Right lung (tissue), 5 donors: ENCODE data around the gene ZFC3H1. TPM values are rescaled to one million over a fixed set of nuclear protein-coding genes. Genes with fewer than 3 reads are reported as not detected.
"Not testable (repeated sequence)": the region's sequence is repeated elsewhere in the genome, so short reads cannot be mapped to it uniquely, and the experiment has no call there.

Experiments
- DNase-seq, 2 donors: peaks; one replicate each; pipeline ENCODE4 v3.0.0-alpha.2; 2013
- polyA plus RNA-seq, 5 donors: library from polyadenylated mRNA; unstranded; fragments of 120-200 nt; gene quantifications; one replicate each; pipeline versions ENCODE4 v1.2.1 to v1.2.3, GENCODE V29; 2013; ENCODE audit warnings: inconsistent platforms in 1 of 5, low replicate concordance in 1 of 5; ENCODE audit not compliant: insufficient read length in 5 of 5, insufficient read depth in 1 of 5

The ZFC3H1 gene
- polyA plus RNA-seq, 5 donors: 60.0 to 93.6 (median 87.6) TPM

DNA sequence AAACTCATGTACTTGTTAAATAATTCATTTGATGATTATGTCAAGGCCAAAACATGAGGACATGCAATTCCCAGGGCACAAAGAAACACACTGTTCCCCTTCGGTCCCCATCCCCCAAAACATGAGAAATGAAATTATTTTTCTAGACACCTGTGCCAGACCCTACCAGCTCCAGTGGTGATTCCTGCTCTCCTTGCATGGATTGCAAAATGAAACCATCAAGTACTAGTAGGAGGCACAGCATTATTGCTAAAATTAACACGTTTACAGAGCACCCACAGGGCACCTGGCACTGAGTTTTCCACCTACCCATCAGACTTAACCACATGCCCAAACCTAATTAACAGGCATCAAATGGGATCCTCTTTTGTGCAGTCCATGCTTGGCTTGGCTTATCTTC lies 76.6 kb downstream of the ZFC3H1 start:
- no peak for DNase-seq

DNA sequence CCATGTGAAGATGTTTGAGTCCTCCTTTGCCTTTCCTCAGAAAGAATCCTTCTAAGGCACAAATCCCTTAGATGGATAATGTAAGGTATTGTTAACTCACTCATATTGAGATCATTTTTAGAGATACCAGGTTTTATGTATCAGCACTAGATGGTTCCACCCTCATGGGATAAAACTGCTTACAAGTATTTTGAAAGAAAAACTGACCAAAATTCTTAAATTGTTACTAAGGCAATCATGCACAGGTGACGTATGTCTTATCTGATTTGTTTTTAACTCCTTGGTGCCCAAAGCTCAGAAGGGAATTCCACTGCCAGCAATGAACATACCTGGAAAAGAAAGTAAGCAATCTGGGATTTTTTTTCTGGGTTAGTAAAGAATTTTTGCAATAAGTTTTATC lies 78.4 kb downstream of the ZFC3H1 start:
- no peak for DNase-seq

DNA sequence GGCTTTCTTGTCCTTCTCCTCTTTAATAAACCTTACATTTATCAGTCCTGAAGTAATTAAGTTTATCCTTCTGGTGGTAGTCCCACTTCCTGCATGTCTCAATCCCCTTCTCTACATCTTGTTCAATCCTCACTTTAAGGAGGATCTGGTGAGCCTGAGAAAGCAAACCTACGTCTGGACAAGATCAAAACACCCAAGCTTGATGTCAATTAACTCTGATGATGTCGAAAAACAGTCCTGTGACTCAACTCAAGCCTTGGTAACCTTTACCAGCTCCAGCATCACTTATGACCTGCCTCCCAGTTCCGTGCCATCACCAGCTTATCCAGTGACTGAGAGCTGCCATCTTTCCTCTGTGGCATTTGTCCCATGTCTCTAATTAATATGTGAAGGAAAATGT lies 79.3 kb downstream of the ZFC3H1 start:
- DNase-seq: no peak

DNA sequence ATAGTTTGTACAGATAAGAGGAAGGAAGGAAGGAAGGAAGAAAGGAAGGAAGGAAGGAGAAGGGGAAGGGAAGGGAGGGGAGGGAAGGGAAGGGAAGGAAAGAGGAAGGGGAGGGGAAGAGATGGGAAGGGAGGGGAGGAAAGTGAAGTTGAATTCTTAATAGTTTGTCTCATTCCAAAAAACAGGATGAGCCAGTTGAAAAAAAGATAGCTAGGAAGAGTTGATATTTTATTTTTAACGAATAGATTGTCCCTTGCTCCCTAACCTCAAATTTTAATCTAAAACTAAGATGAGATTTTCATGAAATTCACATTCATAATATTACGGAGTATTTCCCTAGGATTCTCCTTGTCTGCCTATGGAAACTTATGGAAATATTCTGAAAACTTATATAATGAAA lies 80.7 kb downstream of the ZFC3H1 start:
- no peak for DNase-seq

DNA sequence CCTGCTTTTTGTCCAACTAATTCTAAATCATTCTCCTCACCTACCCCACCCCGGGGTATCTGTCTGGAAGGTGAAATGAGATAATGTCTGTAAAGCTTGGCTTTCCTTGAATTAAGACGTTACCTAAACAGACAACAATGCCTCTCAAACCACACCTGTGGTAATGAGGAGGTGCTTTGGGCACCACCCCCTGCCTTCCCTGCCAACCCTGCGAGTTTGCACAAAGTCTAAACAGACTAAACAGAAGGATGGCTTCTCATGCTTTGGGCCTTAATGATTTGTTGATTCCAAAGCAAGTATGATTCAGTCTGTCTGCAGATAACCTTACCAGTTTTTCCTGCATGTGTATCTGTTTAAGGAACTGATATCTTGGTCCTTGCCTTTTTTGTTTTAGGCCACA lies 82.4 kb downstream of the ZFC3H1 start:
- DNase-seq: no peak

DNA sequence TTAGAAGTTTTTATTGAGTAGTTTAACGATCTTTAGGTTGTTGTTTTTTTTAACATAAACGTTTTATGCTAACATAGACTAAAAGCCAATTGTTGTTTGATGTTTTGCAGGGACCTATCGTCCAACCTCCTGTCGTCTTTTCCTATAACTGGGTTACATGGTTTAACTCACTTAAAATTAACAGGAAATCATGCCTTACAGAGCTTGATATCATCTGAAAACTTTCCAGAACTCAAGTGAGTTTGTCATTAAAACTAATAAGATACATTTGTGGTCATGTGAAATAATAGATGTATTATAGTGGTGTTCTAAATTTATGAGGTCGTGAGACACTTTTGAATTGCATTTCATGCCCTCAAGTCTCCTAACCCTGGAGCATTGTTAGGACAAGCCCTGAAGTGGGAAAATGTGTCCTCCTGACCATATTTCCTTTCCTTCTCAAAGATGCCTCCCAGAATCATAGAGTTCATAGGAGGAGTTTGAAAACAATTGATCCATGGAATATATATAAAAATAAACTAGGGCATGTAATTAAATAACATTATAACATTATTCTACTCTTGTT lies 84.9 kb downstream of the ZFC3H1 start:
- no peak for DNase-seq

DNA sequence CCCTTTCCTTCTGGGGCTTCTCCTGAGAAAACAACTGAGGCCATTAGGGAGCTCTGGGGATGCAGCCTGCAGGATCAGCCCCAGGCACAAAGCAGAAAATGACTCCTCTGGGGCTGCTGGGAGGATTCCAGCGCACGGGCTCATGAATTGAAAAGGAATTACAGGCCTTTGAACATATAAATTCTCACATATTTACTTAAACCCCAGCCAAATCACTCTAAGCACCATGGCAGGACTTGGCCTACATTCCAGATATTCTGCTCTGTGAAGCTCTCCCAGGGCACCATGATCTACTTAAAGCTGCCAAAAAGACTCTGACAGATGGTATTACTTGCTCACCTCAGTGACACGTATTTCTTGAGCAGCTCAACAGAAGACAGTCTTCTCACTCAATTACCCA lies 87.2 kb downstream of the ZFC3H1 start:
- no peak for DNase-seq

DNA sequence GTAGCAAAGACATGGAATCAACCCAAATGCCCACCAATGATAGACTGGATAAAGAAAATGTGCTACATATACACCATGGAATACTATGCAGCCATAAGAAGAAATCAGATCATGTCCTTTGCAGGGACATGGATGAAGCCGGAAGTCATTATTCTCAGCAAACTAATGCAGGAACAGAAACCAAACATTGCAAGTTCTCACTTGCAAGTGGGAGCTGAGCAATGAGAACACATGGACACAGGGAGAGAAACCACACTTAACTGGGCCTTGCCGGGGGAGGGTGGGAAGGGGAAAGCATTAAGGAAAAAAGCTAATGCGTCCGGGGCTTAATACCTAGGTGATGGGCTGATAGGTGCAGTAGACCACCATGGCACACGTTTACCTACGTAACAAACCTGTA lies 93.8 kb downstream of the ZFC3H1 start:
- DNase-seq: not testable (repeated sequence)

DNA sequence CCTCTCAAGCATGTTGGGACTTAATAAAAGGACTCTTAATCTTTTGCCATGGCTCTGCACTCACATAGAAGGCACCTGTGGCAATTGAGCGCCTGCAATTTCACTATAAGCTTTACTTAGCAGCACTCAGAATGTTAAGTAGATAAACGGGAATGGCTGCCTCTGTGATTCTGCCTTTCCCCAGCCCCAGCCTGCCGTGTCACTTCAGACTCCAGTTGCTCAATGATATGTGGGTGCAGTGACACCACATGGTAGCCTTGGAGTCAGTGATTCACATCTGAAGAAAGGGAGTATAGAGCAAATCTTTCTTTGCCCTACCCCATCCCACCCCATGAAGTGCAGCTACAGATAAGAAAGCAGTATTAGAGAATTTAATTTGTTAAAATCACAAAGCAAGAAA lies 96.1 kb downstream of the ZFC3H1 start:
- DNase-seq: no peak

DNA sequence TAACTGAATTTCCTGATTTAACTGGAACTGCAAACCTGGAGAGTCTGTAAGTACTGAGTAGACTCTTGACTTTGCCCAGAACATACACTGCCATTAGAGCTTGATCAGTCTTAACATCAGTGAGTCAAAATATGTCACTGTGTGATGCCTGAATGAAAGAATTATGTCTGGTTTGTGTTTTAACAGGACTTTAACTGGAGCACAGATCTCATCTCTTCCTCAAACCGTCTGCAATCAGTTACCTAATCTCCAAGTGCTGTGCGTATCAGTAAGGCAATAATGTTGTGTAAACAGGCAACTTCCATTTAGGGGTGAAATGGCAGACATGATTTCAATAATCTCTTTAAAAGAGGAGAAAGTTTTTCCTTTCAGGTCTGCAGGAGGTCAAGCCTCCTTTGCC lies 97.0 kb downstream of the ZFC3H1 start:
- no peak for DNase-seq

DNA sequence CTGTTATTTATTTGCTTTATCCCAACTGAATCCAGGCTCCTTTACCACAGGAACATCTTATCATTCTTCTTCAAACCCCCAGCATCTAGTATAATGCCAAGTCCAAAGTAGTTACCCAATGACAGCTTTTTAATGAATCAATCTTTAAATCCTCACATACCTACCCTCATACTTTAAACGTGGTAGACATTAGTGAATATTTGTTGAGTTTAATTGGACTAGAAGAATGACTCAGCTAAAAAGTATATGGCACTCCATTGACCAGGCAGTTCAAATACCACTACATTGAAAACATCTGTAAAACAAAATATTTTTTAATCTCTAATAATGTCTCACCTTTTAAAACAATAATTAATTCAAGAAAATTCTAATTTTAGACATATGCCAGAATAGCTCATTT lies 98.1 kb downstream of the ZFC3H1 start:
- no peak for DNase-seq

DNA sequence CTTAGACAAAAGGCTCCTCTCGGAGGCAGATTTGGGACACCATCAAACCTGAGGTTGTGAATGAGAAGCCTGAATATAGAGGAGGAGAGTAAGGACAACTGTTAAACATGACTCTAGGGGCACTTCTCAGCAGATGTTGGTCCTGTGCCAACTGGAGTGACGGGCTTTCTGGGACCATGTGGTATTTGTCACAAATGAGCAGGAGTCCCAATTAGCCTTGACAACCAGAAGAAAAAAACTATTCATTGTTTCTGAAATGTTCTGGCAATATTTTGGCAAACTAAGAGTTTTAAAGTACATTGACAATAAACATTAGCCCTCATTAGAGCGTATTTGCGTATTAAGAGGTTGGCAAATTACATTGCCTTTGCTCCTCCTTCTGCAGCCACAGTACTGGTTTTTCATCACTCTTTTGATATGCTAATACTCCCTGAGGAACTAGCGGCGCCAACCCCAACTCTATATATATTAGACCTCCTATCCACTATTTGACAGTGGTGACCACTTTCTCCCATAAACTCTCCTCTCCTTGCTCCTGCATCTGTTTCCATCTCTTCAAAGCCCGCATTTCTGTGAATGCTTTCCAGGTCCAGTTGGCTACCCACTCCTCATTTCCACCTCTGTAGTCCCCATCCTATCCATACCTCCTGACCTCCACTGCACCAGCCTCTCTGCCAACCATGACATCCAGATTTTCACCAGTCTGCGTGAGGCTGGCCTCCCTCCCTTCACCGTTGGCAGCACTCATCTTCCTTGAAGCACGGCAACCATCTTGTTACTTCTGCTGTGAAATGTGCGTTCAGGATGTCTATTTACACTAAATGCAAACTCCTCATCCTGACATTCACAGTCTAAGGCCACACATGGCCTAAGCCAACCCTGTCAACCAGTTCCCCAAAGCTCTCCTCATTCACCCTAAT lies 100.7 kb downstream of the ZFC3H1 start:
- no peak for DNase-seq

Other genes starting within 250 kb of the ZFC3H1 start
- 1 to 10 TPM; 2.2 to 5.1 (median 2.8) TPM for gene LGR5, start 224.1 kb downstream of the ZFC3H1 start, polyA plus RNA-seq
- gene THAP2, start 453 bp upstream of the ZFC3H1 start, polyA plus RNA-seq: 10 to 100 TPM in 4 of 5 donors, 1 to 10 TPM in 1; 9.0 to 19.0 (median 16.3) TPM
- 10 to 100 TPM; 23.0 to 36.0 (median 23.8) TPM for gene TMEM19, start 22.2 kb upstream of the ZFC3H1 start, polyA plus RNA-seq
- gene RAB21, start 91.0 kb upstream of the ZFC3H1 start, polyA plus RNA-seq: 10 to 100 TPM; 41.9 to 55.3 (median 52.7) TPM
- gene TBC1D15, start 175.9 kb upstream of the ZFC3H1 start, polyA plus RNA-seq: 10 to 100 TPM; 34.2 to 69.1 (median 60.9) TPM